Stimulated activated CD8-positive, alpha-beta memory T cell treated with anti-CD3 and anti-CD28 coated beads, Interleukin-4, amount 100 ng/mL, for 48 hours (primary cell): ENCODE results near the gene NMT1.

ENCODE experiments used
- DNase-seq: peaks from one replicate; pipeline ENCODE4 v3.0.0-alpha.2; 2020

The NMT1 gene

DNA sequence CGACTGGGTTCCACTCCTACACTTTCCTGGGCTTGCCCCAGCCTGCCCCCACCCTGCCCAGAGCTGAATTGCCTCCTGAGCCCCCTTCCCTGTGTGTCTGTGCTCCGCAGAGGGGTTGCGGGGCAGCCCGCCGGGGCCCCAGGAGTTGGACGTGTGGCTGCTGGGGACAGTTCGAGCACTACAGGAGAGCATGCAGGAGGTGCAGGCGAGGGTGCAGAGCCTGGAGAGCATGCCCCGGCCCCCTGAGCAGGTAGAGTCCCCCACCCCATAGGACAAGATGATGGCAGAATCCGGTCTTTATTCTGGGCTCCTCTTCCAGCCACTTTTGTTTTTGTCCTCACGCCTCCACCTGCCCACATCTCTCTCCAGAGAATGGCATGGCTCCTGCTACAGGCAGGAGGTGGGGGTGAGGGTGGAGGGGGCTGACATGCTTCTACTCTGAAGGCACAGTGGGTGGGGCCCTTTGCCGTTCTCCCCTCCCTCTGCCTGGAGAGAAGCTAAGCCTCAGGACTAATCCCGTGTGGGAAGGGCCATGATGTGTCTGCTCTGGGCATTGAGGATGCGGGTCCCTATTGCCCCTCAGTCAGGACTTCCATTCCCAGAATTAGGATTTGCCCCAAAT, 77.9 kb downstream of the NMT1 start:
- no peak for DNase-seq

DNA sequence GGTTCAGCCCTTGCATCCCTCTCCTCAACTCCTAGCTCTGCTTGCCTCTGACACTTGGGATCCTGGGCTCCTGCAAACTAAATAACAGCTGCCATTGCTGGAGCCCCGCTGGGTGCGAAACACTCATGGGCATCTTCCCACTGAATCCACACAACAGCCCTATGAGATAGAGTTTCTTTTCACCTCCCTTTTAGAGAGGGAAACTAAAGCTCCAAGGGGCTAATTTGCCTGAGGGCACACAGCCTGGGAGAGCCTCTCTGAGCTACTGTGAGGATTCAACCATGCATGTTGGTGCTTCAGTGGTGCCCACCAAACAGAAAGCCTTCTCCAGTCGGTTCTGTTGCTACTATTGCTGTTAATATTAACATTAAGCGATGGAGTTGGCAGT, 78.4 kb downstream of the NMT1 start:
- DNase-seq, result no peak

DNA sequence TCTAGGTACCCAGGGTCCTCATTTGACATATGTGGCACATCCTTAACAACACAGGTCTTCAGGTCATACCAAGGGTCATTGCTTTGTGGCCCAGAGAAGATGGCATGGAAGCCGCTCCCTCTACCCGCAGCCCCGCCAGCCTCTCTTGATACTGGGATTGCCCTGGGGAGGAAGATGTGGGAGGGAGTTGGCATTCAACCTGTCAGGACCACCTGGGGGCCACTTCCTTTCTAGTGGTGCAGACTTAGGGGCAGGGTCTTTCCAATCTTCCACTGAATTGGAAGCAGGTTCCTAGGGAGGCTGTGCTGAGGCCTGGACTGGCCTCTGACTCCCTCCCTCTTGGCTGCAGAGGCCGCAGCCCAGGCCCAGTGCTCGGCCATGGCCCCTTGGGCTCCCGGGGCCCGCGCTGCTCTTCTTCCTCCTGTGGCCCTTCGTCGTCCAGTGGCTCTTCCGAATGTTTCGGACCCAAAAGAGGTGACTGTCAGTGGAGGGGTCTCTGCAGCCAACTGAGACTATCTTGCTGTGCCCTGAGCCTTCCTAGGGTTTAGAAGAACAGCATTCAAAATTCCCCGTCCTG, 82.1 kb downstream of the NMT1 start:
- DNase-seq, result no peak

DNA sequence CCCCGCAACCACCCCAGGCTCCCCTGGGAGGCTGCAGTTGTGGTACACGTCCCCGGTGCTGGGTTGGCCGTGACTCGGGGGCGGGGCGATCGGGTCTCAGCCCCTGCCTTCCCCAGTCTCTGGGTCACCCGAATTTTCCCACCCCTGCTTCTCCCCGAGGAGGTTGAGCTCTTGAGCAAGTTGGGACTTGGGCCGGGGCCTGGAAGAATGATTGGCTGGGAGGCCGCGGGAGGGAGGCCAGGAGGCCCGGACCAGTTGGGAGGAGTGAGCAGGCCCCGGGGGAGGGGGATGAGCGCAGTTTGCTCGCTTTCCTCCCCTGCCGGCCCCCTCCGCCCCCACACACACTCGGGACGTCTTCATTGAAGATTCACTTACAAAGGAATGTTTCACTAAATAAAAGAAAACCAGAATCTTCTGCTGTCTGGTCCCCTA, 82.7 kb downstream of the NMT1 start:
- peak; percentile 54 for DNase-seq

DNA sequence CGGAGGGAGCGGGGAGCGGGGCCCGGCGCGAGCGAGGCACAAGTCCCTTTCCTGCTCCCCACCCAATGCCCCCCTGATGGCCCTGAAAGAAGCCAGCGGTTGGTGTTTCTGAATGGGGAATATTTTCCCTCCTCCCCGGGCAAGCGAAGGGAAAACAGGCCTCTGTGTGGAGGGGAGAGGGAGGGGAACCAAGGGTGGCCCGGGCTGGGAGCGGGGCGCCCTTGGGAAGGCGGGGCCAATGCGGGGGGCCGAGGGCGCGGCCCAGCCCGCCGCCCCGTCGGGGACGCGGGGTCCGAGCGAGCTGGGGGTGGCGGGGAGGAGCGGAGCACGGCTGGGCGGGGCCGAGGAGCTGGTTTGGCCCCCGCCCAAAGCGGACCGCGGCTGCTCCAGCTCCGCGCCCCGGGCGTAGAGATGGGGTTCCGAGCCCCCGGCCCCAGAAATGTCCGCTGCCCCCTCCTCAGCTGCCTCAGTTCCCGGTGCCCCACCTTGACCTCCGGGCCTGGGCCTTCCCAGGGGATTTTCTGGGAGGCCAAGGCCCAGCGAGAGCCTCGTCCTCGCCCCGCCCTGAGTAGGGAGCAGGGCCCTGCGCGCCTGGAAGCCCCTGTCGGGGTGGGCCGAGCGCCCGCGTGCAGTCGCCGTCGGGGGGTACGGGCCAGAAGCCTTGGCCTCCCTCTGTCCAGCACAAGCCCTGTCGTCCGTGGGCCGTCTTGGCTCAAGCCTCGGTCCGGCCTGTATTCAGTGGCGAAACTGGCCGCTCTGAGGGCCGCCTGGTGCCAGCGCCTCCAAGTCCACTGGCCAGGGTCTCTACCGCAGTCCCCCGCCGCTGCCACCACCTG, 83.3 kb downstream of the NMT1 start:
- DNase-seq, result peak; percentile 51

DNA sequence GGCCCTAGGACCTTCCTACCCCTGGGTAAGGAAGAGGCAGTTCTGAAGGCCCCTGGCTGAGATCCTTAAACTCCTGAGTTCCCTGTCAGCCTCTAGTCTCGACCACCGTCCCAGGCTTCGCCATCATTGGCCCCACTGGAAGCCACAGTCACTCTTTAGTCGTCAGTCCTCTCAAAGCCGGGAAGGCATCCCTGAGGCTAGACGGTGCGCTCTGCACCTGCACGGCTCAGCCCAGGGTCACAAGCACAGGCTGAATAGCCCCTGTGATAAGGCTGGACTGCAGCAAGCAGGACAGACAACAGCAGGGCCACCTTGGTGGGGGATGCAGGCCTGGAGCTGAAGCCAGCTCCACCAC, 83.9 kb downstream of the NMT1 start:
- DNase-seq, result no peak

DNA sequence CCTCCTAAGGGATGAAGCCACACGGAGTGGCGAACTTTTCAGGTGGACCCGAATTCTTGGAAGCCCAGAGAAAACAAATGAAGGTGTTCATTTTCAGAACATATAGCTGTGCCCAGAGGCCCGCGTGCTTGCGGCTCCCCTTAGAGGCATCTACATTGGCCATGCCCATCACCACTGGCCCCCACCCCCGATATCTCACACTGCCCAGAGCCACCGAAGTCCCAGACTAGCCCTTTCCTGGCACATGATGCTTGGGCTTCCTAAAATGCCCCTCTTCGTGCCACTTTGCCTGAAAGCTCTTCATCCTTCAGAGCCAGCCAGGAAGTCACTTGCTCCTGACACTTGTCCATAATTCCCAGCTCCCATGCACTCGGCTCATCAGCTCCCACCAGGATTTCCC, 85.0 kb downstream of the NMT1 start:
- DNase-seq, result no peak

DNA sequence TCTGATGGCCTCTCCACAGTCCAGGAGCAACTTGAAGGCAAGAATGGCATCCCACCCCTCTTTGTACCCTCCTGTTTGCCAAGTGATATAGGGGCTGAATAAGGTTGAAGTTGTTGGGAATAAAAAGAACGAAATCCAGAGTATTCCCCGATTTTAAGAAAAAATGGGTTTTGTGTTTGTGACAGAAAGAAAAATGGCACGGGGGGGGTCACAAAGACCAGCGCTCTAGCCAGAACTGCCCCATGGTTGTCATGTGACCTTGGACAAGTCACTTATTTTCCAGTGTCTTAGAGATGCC, 85.4 kb downstream of the NMT1 start:
- DNase-seq, result no peak

DNA sequence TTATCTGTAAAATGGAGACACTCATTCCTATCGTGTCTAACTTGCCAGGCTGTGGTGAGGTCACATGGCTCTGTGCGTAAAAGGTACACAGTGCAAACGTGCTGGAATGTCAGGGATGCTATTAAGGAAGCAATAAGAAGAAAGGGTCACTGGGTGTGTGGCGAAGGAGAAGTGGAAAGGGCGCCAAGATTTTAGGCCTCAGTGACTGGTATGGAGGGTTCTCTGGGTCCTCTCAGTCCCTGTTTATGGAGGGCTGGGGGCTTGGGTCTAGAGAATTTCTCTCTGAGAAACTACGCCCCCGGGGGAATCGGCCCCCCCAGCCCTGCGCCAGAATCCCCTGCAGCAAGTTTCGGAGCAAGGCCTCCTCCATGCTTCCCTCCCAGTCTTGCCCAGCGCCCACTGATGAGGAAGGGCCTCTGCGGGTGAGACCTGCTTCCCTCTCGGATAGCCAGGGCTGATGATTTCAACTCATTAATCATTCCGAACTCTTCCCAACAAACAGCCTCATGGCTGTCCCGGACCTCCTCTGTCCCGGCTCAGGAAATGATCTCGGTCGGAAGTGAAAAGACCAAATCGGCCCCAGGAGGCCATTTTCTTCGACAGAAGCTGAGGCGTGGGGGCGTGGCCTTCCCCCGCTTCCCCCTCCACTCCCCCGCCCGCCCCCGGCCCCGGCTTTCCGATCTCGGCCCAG, 85.9 kb downstream of the NMT1 start:
- DNase-seq, result no peak

DNA sequence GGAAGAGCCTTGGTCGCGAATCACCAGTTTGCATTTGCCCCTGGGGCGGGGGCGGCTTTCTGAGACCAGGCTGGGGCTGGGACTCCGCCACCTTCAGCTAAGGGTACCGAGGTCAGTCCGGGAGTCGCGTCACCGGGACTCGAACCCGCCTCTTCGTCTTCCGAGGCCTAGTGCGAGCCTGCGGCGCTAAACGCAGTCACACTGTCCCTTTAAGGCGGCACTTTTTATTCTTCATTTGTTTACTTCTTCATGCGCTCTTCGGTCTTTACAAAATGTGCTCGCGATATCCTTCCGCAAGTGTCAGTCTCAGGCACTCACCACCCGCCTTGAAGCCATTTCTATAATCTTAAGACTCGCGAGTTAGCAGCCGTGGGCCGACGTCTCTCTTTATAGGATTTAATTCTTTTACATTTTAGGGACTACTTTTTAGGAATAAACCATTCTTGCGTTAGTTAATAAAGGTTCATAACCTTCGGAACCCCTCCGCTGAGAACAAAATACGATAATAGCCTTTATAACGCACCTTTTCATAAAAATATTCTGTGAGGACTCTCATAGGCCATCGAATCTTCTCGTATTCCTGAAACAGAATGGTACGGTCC, 86.6 kb downstream of the NMT1 start:
- DNase-seq, result peak; percentile 85

DNA sequence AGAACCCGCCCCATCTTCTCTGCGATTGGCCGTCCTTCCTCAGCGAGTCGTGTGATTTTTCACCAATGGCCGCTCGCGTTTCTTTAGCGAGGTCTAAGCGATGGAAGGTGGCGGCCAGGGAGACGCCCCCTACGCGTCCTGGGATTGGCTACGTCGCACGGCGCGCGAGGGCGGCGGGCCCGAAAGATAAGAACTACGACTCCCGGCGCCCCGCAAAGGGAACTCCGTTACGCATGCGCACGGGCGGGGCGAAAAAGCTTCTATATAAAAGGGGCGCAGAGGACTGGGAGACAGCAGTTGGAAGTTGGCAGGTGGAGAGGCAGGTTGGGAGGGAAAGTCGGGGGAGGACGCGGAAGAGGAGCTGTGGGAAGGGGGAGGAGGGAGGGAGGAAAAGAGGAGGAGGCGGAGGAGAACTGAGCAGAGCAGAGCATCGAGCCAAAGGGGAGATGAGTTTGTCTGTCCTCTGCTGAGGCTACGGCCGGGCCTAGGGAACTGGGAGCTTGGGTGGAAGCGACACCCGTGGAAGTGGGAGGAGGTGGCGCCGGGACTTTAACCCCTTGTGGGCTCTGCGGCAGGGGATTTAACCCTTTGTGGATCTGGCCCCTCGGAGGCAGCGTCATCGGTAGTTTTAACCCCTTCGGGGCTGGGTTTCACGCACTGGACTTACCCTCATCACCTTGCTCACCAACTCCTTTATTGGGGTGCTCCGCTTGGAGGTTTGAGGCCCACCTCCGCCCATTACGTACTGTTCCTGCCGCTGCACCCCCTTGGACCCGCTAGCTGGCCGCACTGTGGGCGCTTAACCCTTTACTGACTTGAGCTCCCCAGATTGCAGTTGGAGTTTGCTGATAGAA, 87.3 kb downstream of the NMT1 start, which contains the start of gene HEXIM1:
Gene HEXIM1 (plus strand): TSS at position 293 of the 854 bp plus-strand sequence. CDS start 716 bp downstream, outside the sequence.
- DNase-seq, result peak; percentile 99

DNA sequence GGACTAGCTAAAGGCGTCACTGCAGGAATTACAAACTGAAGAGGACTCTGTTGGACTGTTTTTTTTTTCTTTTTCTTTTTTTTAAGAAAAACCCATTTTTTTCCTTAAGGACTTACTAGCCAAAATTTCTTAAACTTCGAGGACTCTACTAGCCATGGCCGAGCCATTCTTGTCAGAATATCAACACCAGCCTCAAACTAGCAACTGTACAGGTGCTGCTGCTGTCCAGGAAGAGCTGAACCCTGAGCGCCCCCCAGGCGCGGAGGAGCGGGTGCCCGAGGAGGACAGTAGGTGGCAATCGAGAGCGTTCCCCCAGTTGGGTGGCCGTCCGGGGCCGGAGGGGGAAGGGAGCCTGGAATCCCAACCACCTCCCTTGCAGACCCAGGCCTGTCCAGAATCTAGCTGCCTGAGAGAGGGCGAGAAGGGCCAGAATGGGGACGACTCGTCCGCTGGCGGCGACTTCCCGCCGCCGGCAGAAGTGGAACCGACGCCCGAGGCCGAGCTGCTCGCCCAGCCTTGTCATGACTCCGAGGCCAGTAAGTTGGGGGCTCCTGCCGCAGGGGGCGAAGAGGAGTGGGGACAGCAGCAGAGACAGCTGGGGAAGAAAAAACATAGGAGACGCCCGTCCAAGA, 88.0 kb downstream of the NMT1 start:
- peak; percentile 85 for DNase-seq

DNA sequence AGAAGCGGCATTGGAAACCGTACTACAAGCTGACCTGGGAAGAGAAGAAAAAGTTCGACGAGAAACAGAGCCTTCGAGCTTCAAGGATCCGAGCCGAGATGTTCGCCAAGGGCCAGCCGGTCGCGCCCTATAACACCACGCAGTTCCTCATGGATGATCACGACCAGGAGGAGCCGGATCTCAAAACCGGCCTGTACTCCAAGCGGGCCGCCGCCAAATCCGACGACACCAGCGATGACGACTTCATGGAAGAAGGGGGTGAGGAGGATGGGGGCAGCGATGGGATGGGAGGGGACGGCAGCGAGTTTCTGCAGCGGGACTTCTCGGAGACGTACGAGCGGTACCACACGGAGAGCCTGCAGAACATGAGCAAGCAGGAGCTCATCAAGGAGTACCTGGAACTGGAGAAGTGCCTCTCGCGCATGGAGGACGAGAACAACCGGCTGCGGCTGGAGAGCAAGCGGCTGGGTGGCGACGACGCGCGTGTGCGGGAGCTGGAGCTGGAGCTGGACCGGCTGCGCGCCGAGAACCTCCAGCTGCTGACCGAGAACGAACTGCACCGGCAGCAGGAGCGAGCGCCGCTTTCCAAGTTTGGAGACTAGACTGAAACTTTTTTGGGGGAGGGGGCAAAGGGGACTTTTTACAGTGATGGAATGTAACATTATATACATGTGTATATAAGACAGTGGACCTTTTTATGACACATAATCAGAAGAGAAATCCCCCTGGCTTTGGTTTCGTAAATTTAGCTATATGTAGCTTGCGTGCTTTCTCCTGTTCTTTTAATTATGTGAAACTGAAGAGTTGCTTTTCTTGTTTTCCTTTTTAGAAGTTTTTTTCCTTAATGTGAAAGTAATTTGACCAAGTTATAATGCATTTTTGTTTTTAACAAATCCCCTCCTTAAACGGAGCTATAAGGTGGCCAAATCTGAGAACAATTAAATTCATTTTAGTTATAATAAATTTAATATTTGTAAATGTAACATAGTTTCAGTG, 88.8 kb downstream of the NMT1 start:
- peak; percentile 57 for DNase-seq

DNA sequence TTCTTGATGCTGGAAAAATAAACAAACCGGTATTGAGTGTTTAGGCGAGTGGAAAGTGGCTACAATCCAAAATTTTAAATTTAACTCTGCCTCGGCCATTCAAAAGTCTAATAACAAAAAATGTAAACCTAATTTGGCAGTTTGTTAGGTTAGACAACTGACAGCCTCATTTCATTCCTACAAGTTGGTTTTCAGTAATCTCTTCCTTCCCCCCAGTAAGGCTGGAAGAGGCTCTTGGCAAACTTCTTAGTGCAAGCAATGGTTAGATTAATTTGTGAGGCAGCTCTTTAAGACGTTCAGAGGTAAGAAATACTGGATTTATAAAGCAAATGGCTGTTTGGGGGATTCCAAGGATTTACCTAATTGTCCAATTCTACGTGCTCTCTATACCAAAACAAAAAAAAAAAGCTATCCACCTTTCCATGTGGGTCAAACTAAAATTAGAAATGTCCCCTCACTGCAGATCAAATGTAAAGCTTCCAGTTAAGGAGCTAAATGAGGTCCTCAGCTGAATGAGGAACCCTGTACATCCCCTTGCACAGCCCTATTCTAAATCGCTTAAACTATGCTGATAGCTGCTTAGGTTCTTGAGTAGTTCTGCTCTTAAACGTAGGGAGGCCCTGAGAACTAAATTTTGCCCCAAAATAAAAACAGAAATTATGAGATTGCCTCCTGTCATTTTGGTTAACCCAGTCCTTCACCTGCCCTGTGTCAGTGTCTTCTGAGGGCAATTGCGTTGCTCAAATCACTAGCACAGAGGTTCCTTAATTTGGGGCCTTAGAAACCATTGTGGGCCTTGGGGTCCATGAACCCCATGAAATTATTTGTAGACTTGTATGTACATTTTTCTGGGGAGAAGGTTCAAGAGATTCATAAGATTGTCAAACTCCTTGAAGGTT, 90.0 kb downstream of the NMT1 start:
- no peak for DNase-seq

DNA sequence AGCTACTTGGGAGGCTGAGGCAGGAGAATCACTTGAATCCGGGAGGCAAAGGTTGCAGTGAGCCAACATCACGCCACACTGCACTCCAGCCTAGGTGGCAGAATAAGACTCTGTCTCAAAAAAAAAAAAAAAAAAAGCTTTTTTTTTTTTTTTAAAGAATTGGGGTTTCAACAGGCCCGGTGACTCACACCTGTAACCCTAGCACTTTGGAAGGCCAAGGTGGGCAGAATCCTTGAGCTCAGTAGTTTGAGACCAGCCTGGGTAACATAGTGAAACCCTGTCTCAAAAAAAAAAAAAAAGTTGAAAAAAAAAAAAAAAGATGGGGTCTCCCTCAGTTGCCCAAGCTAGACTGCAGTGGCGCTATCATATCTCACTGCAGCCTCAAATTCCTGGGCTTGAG, 93.9 kb downstream of the NMT1 start:
- no peak for DNase-seq

DNA sequence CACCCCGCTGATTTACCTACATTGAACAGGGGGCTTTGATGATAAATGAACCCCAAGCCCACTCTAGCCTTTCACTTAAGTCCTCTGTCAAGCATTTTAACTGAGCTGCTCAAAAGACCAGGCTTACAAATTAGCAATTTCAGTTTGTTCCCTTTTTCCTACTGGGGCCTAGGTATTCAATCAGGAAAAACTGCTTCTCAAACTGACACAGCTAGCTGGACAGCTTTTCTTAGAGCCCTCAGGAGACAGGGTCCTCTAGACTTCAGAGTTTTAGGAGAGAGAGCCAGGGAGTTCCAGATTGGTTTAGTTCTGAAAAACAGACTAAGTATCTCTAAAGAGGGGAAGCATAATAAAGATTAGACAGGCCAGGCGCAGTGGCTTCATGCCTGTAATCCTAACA, 94.4 kb downstream of the NMT1 start:
- DNase-seq, result no peak

DNA sequence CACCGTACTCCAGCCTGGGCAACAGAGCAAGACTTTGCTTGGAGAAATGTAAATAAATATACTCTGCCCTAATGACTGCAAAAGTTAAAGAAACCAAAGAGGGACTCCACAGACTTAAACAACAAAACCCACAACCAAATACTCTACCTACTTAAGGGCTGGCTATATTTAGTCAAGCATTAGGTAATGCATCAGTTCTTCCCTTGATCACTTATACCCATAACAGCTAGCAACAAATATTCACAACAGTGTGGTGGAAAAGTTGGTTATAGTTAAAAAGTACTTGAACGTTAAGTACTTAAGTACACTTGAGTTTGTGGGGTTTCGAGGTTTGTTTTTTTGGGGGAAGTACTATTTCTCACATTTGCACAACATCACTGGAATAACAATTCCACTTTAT, 95.1 kb downstream of the NMT1 start:
- DNase-seq, result no peak
